Measurements from ENCODE around the gene NUDC. TPM values are rescaled to one million over a fixed set of nuclear protein-coding genes. Genes with fewer than 3 reads are reported as not detected.

NUDC gene
- total RNA-seq, 1 donor from 2014 or later, result 54.4 TPM

DNA sequence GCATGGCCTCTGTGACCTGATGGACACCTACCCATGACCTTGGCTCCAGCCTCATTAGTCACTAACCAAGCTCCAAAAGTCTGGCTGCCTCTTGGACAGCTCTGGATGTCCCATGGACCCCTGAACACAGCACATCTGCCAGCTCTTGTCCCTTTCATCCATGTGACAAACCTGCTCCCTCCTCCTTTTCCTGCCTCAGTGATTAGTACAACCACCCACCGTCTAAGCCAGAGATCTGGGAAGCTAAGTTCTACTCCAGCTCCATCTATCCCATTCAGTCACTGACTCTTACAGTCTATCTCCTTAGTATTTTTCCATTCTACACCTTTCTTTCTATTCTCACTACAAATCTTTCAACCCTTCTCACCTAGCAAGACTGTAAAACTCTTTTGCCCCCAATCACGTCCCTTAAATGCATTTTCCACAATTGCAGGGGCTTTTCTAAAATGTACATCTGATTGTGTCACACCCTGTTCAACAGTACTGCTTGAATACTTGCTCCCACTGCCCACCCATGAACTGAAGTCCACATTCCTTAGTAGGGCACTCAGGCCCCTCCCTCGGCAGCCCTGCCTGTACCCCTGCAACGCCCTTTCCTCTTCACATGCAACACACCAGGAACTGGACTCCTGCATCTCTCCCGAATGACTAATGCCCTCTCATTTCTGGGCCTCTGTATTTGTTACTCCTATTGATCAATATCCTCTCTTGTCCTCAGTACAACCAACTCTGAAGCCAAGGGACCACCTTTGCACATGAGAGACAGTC lies 38.7 kb upstream of the NUDC start:
- H3K4me3 Mint-ChIP-seq, result no peak overlapping the region
- H3K4me1 Mint-ChIP-seq, result peaks cover 3% of the 10 kb centered on the region
- H3K36me3 Mint-ChIP-seq, result peaks cover 36% of the 10 kb centered on the region
- H3K9me3 Mint-ChIP-seq, result no peaks in the 10 kb centered on the region
- DNase-seq (ENCODE audit: low spot score in 2 of 2, unreplicated experiment in 2 of 2), result no peak
- no peak overlapping the region for H3K27ac Mint-ChIP-seq
- H3K27me3 Mint-ChIP-seq (ENCODE audit: low read depth), result no peaks in the 10 kb centered on the region
- TF ChIP-seq, protein P1, sequence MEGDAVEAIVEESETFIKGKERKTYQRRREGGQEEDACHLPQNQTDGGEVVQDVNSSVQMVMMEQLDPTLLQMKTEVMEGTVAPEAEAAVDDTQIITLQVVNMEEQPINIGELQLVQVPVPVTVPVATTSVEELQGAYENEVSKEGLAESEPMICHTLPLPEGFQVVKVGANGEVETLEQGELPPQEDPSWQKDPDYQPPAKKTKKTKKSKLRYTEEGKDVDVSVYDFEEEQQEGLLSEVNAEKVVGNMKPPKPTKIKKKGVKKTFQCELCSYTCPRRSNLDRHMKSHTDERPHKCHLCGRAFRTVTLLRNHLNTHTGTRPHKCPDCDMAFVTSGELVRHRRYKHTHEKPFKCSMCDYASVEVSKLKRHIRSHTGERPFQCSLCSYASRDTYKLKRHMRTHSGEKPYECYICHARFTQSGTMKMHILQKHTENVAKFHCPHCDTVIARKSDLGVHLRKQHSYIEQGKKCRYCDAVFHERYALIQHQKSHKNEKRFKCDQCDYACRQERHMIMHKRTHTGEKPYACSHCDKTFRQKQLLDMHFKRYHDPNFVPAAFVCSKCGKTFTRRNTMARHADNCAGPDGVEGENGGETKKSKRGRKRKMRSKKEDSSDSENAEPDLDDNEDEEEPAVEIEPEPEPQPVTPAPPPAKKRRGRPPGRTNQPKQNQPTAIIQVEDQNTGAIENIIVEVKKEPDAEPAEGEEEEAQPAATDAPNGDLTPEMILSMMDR (IDR thresholded peaks at IDR 0.05; ENCODE audit: unreplicated experiment), result no peak

DNA sequence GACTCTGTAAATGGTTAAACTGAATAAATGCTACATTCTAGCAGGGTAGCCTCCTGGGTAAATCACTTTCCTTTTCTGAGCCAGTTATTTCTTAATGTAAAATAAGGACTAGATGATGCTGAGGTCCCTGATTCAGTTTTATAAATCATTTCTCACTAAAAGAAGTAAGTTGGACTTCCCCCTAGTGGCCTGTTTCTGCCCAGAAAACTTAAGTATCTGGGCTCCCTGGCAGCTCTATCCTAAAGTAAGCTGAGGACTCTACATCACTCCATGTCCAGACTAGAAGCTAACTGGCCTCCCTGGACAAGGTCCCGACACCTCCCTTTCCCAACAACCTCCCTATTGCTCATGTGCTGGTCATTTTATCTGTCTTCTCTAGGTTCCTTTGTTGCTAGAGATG lies 34.4 kb upstream of the NUDC start:
- TF ChIP-seq, protein P1 (IDR thresholded peaks at IDR 0.05; ENCODE audit: unreplicated experiment), result peak; percentile 46
- DNase-seq (ENCODE audit: low spot score in 2 of 2, unreplicated experiment in 2 of 2), result no peak
- Mint-ChIP-seq H3K9me3 (no peaks in the 10 kb centered on the region), H3K27ac (peak overlapping the region; percentile 54), H3K4me1 (peaks cover 24% of the 10 kb centered on the region), H3K36me3 (peaks cover 35% of the 10 kb centered on the region), H3K27me3 (ENCODE audit: low read depth) (no peaks in the 10 kb centered on the region), H3K4me3 (peak overlapping the region; percentile 45)

DNA sequence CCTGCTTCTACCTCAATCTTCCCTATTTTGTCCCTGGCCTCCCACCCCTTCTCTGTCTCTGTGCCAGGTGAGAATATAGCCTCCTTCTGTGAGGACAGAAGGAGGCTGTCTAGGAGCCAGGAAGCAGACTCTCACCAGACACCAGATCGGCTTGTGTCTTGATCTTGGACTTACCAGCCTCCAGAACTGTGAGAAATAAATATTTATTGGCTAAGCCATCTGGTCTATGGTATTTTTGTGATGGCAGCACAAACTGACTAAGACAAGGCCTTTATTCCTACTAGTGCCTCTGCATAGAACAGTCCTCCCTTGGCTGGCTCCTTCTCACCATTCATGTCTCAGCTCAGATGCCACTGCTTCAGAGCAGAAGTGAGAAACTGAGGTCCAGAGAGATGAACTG lies 33.3 kb upstream of the NUDC start:
- DNase-seq (ENCODE audit: low spot score in 2 of 2, unreplicated experiment in 2 of 2), result no peak
- peaks cover 24% of the 10 kb centered on the region for H3K4me1 Mint-ChIP-seq
- TF ChIP-seq, protein P1 (IDR thresholded peaks at IDR 0.05; ENCODE audit: unreplicated experiment), result no peak
- peaks cover 28% of the 10 kb centered on the region for H3K36me3 Mint-ChIP-seq
- H3K27ac Mint-ChIP-seq, result peak overlapping the region; percentile 97
- H3K9me3 Mint-ChIP-seq, result no peaks in the 10 kb centered on the region
- no peaks in the 10 kb centered on the region for H3K27me3 Mint-ChIP-seq (ENCODE audit: low read depth)
- peak overlapping the region; percentile 86 for H3K4me3 Mint-ChIP-seq

DNA sequence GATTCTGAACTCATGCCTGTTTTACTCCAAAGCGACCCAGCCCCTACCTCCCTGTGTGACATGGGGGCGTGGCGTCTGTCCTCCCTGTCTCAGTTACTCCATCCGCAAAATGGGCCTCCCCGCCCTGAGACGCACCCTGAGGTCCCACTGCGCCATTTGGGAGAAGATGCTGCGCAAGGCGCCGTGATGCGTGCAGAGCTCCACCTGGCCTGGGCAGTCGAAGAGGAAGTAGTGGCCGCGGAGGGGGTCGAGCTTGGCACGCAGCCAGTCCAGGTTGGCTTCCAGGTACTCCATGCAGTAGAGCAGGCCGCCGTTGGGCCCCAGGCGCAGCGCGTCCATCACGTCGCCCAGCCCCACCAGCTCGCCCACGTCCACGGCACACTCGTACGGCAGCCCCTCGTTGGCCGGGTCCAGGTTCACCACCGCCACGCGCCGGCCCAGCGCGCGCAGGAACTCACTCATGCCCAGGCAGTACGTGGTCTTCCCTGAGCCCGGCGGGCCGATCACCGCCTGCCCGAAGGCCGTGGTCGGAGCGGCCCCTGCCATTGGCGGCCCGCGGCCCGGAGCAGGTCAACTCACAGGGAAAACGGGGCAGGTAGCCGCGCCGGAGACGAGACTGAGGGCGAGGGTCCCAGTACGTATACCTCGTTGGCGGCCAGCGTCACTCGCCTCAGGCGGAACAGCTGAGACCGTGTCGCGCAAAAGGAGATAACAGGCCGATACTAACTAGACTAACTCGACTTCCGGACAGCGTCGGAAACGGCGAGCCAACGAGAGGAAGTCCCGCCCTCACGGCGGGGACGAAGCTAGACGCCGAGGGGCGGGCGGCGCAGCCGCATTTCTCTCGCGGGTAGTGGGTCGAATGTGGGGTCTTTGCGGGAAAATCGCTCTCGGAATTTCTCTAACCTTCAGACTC lies 31.7 kb upstream of the NUDC start, which contains the start of gene GPN2:
Gene GPN2 (minus strand): TSS at position 733 of the 916 bp plus-strand sequence. CDS start 187 bp downstream, at position 546.
- TF ChIP-seq, protein P1 (IDR thresholded peaks at IDR 0.05; ENCODE audit: unreplicated experiment), result no peak
- H3K27me3 Mint-ChIP-seq (ENCODE audit: low read depth), result no peaks in the 10 kb centered on the region
- peaks cover 24% of the 10 kb centered on the region for H3K4me1 Mint-ChIP-seq
- H3K4me3 Mint-ChIP-seq, result peak within 1 kb of the TSS; percentile 86
- DNase-seq (ENCODE audit: low spot score in 2 of 2, unreplicated experiment in 2 of 2), result peak; percentile 43 to 79
- no peaks in the 10 kb centered on the region for H3K9me3 Mint-ChIP-seq
- peaks cover 31% of the 10 kb centered on the region for H3K36me3 Mint-ChIP-seq
- peak within 1 kb of the TSS; percentile 97 for H3K27ac Mint-ChIP-seq

DNA sequence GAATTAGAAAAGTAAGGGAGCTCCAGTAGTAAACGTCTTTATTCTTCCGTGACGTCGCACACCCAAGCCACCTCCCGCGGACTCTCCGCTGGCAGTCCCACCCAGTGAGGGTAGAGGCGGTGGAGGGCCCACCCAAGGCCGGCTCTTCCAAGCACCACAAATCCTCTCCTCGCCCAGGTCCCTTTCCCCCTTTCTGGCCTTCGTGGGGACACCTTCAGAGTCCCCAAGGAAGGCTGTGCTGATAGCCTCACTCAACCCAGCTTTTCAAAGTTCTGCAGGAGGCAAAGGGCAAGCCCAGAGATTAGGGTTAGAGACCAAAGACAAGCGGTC lies 31.1 kb upstream of the NUDC start:
- Mint-ChIP-seq H3K36me3 (peaks cover 27% of the 10 kb centered on the region), H3K27ac (peak overlapping the region; percentile 97), H3K9me3 (no peaks in the 10 kb centered on the region), H3K4me3 (peak overlapping the region; percentile 86), H3K27me3 (ENCODE audit: low read depth) (no peaks in the 10 kb centered on the region), H3K4me1 (peaks cover 24% of the 10 kb centered on the region)
- no peak for DNase-seq (ENCODE audit: low spot score in 2 of 2, unreplicated experiment in 2 of 2)
- TF ChIP-seq, protein P1 (IDR thresholded peaks at IDR 0.05; ENCODE audit: unreplicated experiment), result no peak

Data from mesothelial cell of epicardium (in vitro differentiated cells).